Midbrain (tissue), 1 donor: ENCODE measurements around the gene EVI2A.
A peak's percentile ranks its signal among the peaks of the same experiment; 100 is the strongest.
"Not testable (repeated sequence)": the region's sequence is repeated elsewhere in the genome, so short reads cannot be mapped to it uniquely, and the experiment has no call there.

Source experiments
- DNase-seq: peaks from one replicate; lab custom pipeline; 2025; lab: John Stamatoyannopoulos, UW

The EVI2A gene

DNA sequence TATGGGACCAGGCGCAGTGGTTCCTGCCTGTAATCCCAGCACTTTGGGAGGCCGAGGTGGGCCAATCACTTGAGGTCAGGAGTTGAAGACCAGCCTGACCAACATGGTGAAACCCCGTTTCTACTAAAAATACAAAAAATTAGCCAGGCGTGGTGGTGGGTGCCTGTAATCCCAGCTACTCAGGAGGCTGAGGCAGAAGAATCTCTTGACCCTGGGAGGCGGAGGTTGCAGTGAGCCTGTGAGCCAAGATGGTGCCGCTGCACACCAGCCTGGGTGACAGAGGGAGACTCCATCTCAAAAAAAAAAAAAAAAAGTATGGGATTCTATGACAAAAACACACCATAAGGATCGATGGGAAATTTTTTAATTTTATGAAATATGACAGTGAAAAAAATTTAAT, 9.2 kb downstream of the EVI2A start:
- DNase-seq: not testable (repeated sequence)

DNA sequence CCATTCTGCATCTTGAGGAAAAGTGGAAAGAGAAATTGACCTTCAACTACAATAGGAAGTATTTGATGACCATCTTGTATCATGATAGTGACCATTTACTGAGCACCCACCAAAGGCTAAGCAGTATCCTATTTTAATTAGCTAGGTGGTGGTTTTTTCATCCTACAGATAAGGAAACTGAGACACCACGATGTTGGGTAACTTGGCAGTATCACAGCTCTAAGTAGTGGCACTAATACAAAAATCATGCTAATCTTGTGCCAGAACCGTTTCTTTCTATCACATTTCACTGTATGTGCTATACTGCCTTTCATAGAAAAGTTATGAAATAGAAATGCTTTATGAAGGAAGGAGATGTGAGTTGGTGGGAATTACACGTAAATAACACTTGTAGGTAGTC, 9.9 kb downstream of the EVI2A start:
- no peak for DNase-seq

DNA sequence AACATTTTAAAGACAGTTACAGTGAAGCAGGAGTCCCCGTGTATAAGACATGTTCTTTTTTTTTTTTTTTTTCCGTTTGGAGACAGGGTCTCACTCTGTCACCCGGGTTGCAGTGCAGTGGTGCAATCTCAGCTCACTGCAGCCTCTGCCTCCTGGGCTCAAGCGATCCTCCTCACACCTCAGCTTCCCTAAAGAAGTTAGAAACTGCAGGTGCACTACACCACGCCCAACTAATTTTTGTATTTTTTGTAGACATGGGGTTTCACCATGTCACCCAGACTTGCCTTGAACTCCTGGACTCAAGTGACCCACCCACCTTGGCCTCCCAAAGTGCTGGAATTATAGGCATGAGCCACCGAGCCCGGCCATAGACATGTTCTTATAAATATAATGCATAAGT, 10.5 kb downstream of the EVI2A start:
- DNase-seq: no peak

DNA sequence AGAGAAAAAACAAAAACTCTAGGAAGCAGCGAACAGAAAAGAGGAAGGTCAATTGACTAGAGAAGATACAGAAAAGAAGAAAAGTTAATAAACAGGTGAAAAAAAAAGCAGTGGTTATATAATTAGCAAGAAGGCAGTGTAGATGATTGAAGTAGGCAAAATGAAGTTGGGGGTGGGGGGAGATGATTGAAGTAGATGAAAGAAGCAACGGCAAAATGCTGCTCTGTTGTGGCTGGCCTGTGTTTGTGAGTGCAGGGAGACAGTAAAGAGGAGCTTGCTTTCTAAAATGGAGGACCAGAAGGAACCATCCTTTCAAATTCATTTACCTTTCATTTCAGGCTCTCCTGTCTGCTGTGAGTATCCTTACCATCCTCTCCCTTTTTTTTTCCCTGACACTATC, 11.2 kb downstream of the EVI2A start:
- DNase-seq: no peak

DNA sequence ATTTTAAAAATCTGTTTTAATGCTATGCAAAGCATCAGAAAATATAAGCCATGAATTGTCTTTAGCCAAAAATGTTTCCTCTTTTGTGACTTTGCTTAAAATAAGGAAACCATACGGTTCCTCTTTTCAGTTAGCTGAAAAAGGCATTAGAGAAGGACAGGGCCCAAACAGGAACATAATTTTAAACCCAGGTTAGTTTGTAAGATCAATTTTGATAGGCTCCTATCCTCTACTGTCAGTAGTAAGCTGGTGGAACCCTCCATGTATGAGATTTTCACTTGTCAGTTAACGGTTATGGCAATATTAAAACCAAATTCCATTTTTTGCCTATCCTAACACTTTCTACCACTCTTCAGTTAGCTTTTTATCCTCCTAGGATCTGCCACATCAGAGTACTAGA, 11.9 kb downstream of the EVI2A start:
- no peak for DNase-seq

DNA sequence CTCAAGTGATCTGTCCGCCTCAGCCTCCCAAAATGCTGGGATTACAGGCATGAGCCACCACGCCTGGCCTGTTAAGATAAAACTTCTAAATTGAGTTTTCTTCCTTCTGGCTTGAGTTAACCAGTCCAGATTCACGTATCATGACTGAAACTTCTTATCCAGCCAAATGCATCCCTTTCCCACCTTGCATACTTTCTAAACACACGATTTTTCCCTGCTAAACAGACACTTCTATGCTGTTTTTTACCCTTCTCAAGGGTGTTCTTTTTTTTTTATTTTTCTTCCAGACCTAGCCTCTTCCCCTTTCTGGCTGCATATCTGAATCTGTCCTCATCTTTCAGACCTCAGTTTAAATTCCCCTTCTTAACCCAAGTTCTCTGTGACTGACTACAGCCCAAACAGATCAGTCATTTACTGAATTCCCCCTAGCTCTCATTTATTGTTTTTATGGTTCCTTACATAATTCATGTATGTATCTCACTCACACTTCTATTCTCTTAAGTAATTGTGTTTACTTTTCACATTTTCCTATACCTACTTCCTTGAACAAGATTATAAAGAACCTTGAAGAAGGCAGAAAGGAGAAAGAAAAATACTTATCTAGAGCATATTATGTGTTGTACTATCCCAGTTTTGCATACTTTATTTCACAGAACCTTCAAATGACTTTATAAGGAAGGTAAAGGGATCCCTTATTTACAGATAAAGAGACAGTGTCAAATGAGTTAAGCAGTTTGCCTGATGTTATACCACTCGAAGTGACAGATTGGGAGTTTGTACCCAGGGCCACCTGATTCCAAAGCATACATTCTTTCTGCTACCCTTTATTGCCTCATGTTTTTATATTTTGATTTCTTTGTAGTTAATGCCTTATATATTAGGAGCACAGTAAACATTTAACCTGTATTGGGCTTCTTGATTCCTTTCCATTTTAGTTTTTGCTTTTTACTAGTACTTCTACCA, 12.8 kb downstream of the EVI2A start:
- no peak for DNase-seq

DNA sequence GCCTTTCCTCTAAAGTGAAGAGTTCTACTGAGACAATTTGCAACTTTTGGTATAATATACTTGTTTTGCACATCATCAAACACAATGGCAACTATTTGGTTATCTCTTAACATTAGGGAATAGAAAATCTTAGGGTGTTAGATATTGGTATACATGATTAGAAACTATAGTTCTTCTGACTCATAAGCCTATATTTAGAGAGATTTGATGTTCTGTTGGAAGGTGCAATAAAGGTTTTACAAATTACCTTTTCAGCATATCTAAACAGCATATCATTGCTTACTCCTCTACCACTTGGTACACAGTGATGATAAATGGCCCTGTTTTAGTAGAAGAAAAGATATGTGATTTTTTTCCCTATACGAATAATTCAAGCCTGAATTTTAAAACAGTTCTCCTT, 13.8 kb downstream of the EVI2A start:
- DNase-seq: no peak

DNA sequence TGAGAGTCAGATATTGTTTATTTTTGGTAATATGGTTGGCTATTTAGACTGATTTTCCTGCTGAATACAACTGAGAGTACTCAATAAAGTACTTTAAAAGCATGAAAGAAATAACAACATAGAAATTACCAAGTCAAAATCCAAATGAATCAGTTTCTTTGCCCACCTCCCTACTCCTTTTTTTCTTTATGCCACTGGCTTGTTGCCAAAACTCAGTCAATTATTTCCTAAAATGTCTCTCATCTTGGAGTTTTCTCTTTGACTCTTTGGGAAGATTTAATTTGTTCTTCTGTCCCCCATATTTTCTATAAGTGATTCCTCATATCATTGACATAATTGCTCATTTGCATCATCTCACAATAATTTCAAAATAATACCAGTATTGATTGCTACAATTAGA, 21.8 kb downstream of the EVI2A start:
- DNase-seq: no peak

DNA sequence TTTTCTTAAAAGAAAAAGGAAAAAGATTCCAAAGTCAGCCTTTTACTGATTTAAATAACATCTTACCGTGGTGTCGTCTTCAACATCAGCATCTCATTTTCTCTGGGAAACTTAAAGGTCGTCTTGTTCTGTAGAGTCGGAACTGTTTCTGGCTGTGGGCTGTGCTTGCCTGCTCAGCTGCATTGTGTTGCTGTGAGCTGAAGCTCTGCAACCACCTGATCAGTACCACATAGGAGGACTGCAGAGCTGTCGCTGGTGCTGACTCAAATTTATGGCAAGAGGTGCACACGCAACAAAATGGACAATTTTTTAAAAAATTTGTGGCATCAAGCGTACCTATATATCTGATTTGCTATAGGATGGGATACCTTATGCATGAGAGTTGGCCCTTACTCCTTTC, 24.3 kb downstream of the EVI2A start, which contains the start of gene OMG:
OMG (minus strand) TSS at position 150 of the 400 bp plus-strand sequence. CDS start 908 bp downstream, outside the sequence.
- peak; percentile 83 for DNase-seq

DNA sequence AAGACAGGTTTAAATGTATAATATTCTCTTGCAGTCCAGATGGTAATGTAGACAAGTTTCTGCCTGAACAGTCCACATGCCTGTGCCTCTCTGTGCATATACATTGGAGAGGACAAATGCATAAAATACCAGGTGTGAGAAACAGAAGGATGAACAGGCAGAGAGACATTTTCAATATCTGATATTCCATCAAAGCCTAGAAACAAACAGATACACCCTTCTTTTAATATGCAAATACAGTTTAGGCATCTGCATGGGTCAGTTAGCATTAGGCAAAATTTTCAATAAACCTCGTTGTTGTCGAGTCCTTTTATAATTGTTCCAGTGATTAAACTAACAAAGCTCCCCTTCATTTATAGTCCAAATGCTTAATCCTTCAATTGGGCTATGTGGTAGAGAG, 25.3 kb downstream of the EVI2A start:
- DNase-seq: peak; percentile 77

DNA sequence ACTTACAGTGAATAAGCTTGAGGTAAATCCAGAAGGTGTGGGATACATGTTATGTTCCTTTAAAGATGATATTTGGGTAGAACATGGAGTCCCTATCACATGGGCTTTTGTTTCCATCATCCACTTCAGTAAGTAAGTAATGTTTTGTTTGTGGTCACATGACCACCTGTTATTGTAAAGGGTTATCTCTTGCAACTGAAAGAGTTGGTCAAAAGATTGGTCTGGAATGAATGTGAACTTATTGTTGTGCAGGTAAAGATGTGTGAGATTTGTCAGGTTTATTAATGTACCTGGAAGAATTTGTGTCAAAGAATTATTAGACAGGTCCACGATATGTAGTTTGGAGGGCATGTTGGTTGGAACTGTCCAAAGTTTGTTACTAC, 25.9 kb downstream of the EVI2A start:
- no peak for DNase-seq

DNA sequence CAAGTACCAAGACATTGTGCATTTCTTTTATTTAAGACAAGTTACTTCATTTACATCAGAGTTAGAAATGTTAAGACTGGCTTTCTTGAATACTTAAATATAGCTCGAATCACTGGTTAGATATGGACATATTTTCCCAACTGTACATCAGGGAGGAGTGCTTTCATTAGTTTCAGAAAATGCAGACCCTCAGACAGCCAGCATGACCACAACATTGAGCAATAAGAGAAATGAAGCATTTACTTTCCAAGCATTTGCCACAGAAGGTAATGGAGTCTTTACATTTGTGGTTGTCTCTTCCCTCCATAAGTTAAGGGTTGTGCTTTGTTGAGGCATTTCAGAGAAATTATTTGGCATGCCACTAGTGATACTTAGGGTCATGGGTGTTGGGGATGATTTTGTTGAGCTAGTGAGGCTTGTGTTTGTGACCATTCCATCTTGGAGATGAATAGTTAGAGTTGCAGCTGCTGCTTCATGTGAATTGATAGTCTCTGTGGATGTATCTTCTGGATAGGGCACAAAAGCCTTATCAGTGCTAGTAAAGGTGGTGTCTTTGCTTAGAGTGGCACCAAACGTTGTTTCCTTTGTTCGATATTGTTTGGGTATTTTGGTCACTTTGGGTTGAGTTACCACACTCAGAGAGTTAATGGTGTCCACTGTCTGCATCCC, 26.5 kb downstream of the EVI2A start:
- no peak for DNase-seq

DNA sequence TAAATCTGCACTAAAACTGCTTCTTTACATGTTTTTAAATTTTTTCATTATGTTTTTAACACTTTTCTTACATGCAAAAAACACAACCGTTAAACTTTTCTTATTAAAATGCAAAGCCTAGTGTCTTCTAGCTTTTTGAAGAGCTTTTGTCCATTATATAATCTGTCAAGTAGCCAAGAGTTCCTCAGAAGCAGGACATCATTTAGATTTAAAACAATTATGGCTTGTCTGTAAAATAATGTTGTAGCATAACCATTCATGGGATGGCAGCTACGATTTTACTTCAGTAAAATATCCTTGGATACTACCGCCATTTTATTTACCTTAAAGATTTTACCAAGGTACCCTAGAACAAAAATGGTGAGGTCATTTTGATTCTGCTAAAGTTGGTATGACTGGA, 27.2 kb downstream of the EVI2A start:
- peak; percentile 54 for DNase-seq

DNA sequence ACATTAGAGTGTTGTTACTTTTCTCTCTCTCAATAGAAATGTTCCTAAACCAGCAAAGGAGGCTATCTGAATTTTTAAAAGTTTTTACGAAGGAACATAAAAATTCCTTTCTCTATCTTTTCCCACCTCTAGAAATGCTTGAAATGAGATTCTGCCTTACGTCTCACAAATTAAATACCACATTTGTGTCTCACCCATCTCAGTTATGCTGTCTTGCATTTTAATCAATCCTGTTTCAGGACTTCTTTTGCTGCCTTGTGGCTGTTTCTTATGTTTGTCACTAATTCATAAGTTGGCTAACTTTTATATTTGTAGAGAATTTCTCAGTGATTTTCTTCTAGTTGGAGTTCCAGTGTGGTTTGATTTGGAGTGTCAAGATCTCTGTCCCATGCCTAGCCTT, 27.8 kb downstream of the EVI2A start:
- no peak for DNase-seq

DNA sequence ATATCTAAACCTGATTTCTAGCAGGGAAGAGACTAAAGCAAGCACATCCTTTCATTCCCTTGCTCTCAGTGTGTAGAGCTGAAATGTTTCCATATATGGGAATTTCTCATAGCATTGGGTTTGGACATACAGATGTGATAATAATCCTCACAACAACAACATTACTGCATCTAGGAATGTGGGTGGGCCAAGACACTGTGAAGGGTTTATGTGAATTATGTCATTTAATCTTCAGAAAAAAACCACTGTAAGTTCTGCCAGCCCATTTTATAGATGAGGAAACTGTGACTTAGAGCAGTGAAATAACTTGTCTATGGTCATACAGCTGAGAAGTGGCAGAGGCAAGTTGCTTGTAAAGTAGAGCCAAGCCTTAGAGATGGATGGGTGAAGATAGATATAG, 29.6 kb downstream of the EVI2A start:
- DNase-seq: no peak

DNA sequence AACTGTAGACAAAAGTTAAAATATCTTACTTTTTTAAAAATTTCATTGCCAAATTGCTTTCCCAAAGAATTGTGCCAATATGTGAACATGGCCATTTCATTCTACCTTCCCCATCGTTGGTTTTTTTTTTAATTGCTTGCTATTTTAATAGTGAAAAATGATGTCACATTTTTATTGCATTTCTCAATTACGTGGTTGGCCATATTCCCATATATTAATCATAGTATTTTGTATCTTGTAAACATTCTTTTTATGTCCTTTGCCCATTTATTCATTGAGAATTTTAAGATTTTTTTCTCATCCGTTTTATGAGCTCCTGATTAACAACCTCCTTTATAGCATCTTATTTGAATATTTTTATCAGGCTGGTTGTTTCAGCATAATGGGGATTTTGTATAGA, 31.6 kb downstream of the EVI2A start:
- no peak for DNase-seq

DNA sequence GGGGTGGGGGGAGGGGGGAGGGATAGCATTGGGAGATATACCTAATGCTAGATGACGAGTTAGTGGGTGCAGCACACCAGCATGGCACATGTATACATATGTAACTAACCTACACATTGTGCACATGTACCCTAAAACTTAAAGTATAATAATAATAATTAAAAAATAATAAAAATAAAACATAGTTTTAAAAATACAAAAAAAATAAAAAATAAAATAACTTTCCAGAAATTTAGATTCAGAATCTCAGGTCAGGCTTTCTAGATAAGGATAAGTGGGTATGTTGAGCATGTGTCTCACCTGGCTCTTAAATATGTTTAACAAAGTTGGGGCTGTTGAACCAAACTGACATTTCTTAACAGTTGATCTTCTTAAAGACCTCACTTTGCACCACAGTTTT, 33.5 kb downstream of the EVI2A start:
- DNase-seq: not testable (repeated sequence)

DNA sequence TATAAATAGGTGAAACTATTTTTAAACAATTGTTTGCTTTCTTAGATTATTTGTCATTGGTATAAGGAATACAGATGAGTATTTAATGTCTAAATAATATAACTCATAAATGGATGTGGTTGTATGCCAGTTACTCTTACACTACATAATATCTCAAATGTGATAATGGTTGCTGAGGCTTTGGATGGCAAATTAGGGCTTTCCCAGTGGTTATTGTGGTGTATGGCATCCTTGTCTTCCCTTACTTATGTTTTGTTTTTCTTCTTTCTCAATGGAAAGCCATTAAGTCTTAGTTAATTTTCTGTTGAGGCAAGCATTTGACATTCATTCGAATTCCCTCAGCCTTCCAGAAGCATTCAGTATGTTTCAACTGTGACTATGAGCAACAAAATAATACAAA, 34.8 kb downstream of the EVI2A start:
- DNase-seq: no peak

DNA sequence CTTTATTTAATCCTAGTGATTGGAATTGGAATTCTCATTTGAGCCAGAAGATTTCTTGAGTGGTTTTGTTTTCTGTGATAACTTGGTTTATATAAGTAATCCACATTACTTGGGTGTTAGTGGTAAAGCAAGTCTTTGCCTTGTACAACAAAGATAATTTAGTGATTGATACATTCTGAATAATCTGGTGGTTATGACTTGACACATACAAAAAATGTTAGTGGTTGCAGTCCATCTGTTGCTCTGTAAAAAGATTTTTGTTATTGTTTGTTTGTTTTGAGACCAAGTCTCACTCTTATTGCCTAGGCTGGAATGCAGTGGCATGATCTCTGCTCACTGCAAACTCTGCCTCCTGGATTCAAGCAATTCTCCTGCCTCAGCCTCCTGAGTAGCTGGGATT, 37.6 kb downstream of the EVI2A start:
- no peak for DNase-seq

DNA sequence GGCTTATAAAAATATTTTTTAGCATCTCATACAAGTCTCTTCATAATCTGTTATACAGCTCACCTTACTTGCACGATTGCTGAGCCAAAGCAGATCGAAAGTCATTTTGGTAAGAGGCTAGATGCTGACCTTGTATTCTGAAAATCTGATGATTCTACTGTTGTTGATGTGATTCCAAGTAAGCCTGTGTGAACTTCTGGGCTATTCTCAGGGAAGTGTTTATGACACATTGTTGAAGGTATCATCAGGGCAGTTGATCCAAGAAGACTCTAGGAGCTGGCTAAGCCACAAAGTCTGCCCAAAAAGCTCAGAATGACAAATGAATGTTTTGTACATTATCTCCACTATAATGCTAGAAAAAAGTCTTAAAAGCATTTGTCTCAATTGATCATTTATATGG, 40.4 kb downstream of the EVI2A start:
- DNase-seq: no peak

DNA sequence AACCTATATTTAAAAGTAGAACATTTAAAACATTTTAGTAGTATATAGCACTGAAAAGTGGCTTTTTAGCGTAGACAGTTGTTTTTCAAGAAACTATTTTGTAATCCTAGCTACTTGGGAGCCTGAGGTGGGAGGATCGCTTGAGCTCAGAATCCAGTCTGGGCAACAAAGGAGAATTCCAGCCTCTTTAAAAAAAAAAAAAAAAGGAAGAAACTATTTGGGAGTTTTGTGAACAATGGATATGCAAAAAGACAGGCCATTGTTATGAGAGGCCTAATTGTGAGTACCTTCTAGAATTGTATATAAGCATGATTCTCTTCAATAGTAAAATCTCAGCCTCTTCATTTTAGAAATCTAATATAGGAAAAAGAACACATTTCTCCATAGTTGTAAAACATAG, 42.0 kb downstream of the EVI2A start:
- no peak for DNase-seq

DNA sequence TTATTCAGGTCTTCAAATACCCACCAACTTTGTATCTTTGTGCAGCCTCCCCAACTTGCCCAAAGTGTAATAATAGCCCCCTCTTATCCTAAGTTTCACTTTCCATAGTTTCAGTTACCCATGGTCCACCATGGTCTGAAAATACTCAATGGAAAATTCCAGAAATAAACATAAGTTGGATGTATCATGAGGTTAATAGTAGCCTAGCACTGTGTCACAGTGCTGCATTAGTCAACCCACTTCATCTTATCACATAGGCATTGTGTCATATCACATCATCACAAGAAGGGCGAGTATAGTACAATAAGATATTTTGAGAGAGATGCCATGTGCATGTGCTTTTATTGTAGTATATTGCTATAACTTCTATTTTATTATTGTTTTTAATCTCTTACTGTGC, 46.3 kb downstream of the EVI2A start:
- DNase-seq: no peak

DNA sequence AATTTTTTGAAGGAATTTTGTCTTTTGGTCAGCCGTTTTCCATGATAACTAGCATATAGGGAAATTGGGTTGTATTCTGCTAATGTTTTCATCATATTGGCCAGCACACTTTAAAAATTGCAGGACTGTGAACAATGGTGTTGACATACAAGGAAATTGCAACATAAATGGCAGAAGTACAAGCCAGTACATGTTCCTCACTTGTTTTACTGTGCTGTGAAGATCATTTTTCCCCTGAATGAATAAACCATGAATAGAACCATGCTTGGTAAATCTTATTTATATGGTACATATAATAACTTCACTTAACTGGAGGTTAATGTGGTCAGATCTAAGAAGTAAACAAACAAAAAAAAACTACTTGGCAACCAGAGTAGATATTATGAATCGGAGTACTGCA, 47.2 kb downstream of the EVI2A start:
- DNase-seq: peak; percentile 4
